ENCODE measurements around the gene WDR13. TPM values are rescaled to one million over a fixed set of nuclear protein-coding genes. Genes with fewer than 3 reads are reported as not detected.
"Not testable (repeated sequence)": the region's sequence is repeated elsewhere in the genome, so short reads cannot be mapped to it uniquely, and the experiment has no call there.

Gene WDR13
- total RNA-seq, 3 donors from 2014 or later (not counting 1 experiment from before 2014, with no cell fraction given), result 52.5 to 62.9 (median 60.2) TPM

- H3K9me3 Mint-ChIP-seq, result no peaks in the 10 kb centered on the region
- ATAC-seq (peak; percentile 53 to 83 (median 80)), DNase-seq (peak; percentile 17 to 72)
- no peak overlapping the region for H3K4me3 Mint-ChIP-seq
- no peaks in the 10 kb centered on the region for H3K36me3 Mint-ChIP-seq
- Histone ChIP-seq H3K36me3 (ENCODE audit: control insufficient read depth, insufficient read depth, low read length) (no peaks in the 10 kb centered on the region), H3K9me3 (ENCODE audit: control insufficient read depth, insufficient read depth, low read length) (no peaks in the 10 kb centered on the region), H3K27me3 (ENCODE audit: control insufficient read depth, insufficient read depth, low read length) (no peaks in the 10 kb centered on the region), H3K27ac (ENCODE audit: low read length) (no peak overlapping the region), H3K4me1 (ENCODE audit: control insufficient read depth, insufficient read depth, low read length) (no peaks in the 10 kb centered on the region), H3K4me3 (ENCODE audit: low read length) (no peak overlapping the region)
- H3K27ac Mint-ChIP-seq, result no peak overlapping the region
- peak; percentile 57 for TF ChIP-seq CTCF (IDR thresholded peaks at IDR 0.05)
- intact Hi-C loops (cut with micrococcal nuclease), result loop anchor here (1.0 to 2.0 kb wide), 2 partner anchors 269 to 296 kb away; no protein-coding TSS in a partner anchor
- no peaks in the 10 kb centered on the region for H3K27me3 Mint-ChIP-seq (ENCODE audit: low read depth in 2 of 2)
- H3K4me1 Mint-ChIP-seq, result peaks cover 0 to 4% of the 10 kb centered on the region in 2 donors
- 67% methylated on average over 1 of the region's 6 CpGs for WGBS (ENCODE audit: insufficient coverage)
Measured at GRCh38 chrX:48648336-48648751, 51.1 kb downstream of the WDR13 start.

GRCh38 chrX:48649102-48649501, 51.8 kb downstream of the WDR13 start:
- Mint-ChIP-seq H3K36me3 (no peaks in the 10 kb centered on the region), H3K4me3 (no peak overlapping the region), H3K9me3 (no peaks in the 10 kb centered on the region), H3K4me1 (peaks cover 0 to 4% of the 10 kb centered on the region in 2 donors), H3K27ac (no peak overlapping the region), H3K27me3 (ENCODE audit: low read depth in 2 of 2) (no peaks in the 10 kb centered on the region)
- H3K27ac ChIP-seq (ENCODE audit: low read length), result no peak overlapping the region
- no peak for TF ChIP-seq CTCF (IDR thresholded peaks at IDR 0.05)
- intact Hi-C loops (cut with micrococcal nuclease), result loop anchor here (2.0 kb wide), 1 partner anchor 296 kb away; no protein-coding TSS in a partner anchor
- 85% methylated on average over 2 of the region's 3 CpGs for WGBS (ENCODE audit: insufficient coverage)
- ATAC-seq (no peak), DNase-seq (no peak)
- no peaks in the 10 kb centered on the region for H3K27me3 ChIP-seq (ENCODE audit: control insufficient read depth, insufficient read depth, low read length)
- H3K36me3 ChIP-seq (ENCODE audit: control insufficient read depth, insufficient read depth, low read length), result no peaks in the 10 kb centered on the region
- H3K4me3 ChIP-seq (ENCODE audit: low read length), result no peak overlapping the region
- no peaks in the 10 kb centered on the region for H3K4me1 ChIP-seq (ENCODE audit: control insufficient read depth, insufficient read depth, low read length)
- H3K9me3 ChIP-seq (ENCODE audit: control insufficient read depth, insufficient read depth, low read length), result no peaks in the 10 kb centered on the region

GRCh38 chrX:48652055-48652579, 54.8 kb downstream of the WDR13 start:
- H3K27ac ChIP-seq (ENCODE audit: low read length); H3K9me3 ChIP-seq (ENCODE audit: control insufficient read depth, insufficient read depth, low read length); H3K4me3 Mint-ChIP-seq; intact Hi-C loops (cut with micrococcal nuclease); H3K9me3 Mint-ChIP-seq; H3K36me3 Mint-ChIP-seq; H3K4me1 ChIP-seq (ENCODE audit: control insufficient read depth, insufficient read depth, low read length); H3K27me3 Mint-ChIP-seq (ENCODE audit: low read depth in 2 of 2); H3K4me1 Mint-ChIP-seq; H3K27me3 ChIP-seq (ENCODE audit: control insufficient read depth, insufficient read depth, low read length); H3K36me3 ChIP-seq (ENCODE audit: control insufficient read depth, insufficient read depth, low read length); ATAC-seq; H3K4me3 ChIP-seq (ENCODE audit: low read length); H3K27ac Mint-ChIP-seq: not testable (repeated sequence)
- DNase-seq, result peak in 1 of 2 donors; percentile 6
- 82% methylated on average over 3 of the region's 5 CpGs for WGBS (ENCODE audit: insufficient coverage)

- H3K4me3 Mint-ChIP-seq; DNase-seq; H3K4me1 Mint-ChIP-seq; H3K27ac Mint-ChIP-seq; H3K4me3 ChIP-seq (ENCODE audit: low read length); H3K9me3 ChIP-seq (ENCODE audit: control insufficient read depth, insufficient read depth, low read length); H3K27ac ChIP-seq (ENCODE audit: low read length); H3K9me3 Mint-ChIP-seq; H3K4me1 ChIP-seq (ENCODE audit: control insufficient read depth, insufficient read depth, low read length); H3K27me3 ChIP-seq (ENCODE audit: control insufficient read depth, insufficient read depth, low read length); intact Hi-C loops (cut with micrococcal nuclease); H3K27me3 Mint-ChIP-seq (ENCODE audit: low read depth in 2 of 2); ATAC-seq; H3K36me3 ChIP-seq (ENCODE audit: control insufficient read depth, insufficient read depth, low read length); H3K36me3 Mint-ChIP-seq: not testable (repeated sequence)
- WGBS (ENCODE audit: insufficient coverage), result 86% methylated on average over 19 of the region's 19 CpGs
Measured at GRCh38 chrX:48654746-48655145, 57.5 kb downstream of the WDR13 start.

Other genes with a start within 250 kb of the WDR13 start
- not detected for gene SSX3, start 240.8 kb upstream of the WDR13 start, total RNA-seq
- gene SSX4, start 214.0 kb upstream of the WDR13 start, total RNA-seq, result not detected
- not detected for gene SSX4B, start 185.5 kb upstream of the WDR13 start, total RNA-seq
- gene SLC38A5, start 127.2 kb upstream of the WDR13 start, total RNA-seq, result 10 to 100 TPM; 20.3 to 25.1 (median 24.7) TPM
- gene FTSJ1, start 121.3 kb upstream of the WDR13 start, total RNA-seq, result 10 to 100 TPM; 62.4 to 75.3 (median 67.3) TPM
- 10 to 100 TPM; 29.6 to 33.1 (median 31.1) TPM for gene PORCN, start 88.5 kb upstream of the WDR13 start, total RNA-seq
- gene EBP, start 75.7 kb upstream of the WDR13 start, total RNA-seq, result 100 to 1,000 TPM in 1 of 3 donors, 10 to 100 TPM in 2; 91.6 to 115 (median 97.6) TPM
- gene TBC1D25, start 57.8 kb upstream of the WDR13 start, total RNA-seq, result 10 to 100 TPM; 34.9 to 41.8 (median 36.1) TPM
- gene RBM3, start 23.0 kb upstream of the WDR13 start, total RNA-seq, result 100 to 1,000 TPM; 356 to 419 (median 366) TPM
- 100 to 1,000 TPM; 136 to 149 (median 141) TPM for gene WAS, start 86.3 kb downstream of the WDR13 start, total RNA-seq
- gene SUV39H1, start 99.2 kb downstream of the WDR13 start, total RNA-seq, result 10 to 100 TPM in 2 of 3 donors, 1 to 10 TPM in 1; 9.2 to 11.6 (median 11.0) TPM
- not detected for gene GLOD5, start 164.3 kb downstream of the WDR13 start, total RNA-seq
- gene GATA1, start 189.1 kb downstream of the WDR13 start, total RNA-seq, result 1 to 10 TPM in 1 of 3 donors, under 1 TPM in 2; 0.41 to 3.0 (median 0.49) TPM
- gene HDAC6, start 204.6 kb downstream of the WDR13 start, total RNA-seq, result 100 to 1,000 TPM in 2 of 3 donors, 10 to 100 TPM in 1; 97.4 to 118 (median 101) TPM
- gene ERAS, start 229.0 kb downstream of the WDR13 start, total RNA-seq, result not detected
- gene PCSK1N, start 238.1 kb downstream of the WDR13 start, total RNA-seq, result under 1 TPM in 2 of 3 donors, not detected in 1; 0.35 to 0.89 TPM

All from natural killer cell (primary cell).